ENCODE results near the gene CDH13.

CDH13 gene

GRCh38 chr16:83586036-83586435, 959.3 kb downstream of the CDH13 start:
- Histone ChIP-seq H3K9me3 (ENCODE audit: control insufficient read depth, insufficient read depth, low read depth, low read length) (no peaks in the 10 kb centered on the region), H3K4me1 (ENCODE audit: control insufficient read depth, insufficient read depth, low read length) (no peaks in the 10 kb centered on the region), H3K4me3 (ENCODE audit: low read depth, low read length) (no peak overlapping the region), H3K27ac (ENCODE audit: extremely low read depth, low read depth, low read length) (no peak overlapping the region), H3K36me3 (ENCODE audit: control insufficient read depth in 2 of 2, insufficient read depth in 1 of 2, low read length in 2 of 2) (no peaks in the 10 kb centered on the region)
- ChIA-PET CTCF (no interaction called here), POLR2A (no interaction called here)
- TF ChIP-seq HOXD13 (CRISPR knock-in tag; IDR thresholded peaks at IDR 0.05; ENCODE audit: borderline replicate concordance) = no peak
- TF ChIP-seq ZNF366 (tag by site-specific recombination; conservative IDR thresholded peaks at IDR 0.05) = no peak
- TF ChIP-seq ZNF404 (tag by site-specific recombination; IDR thresholded peaks at IDR 0.05) = no peak
- no peak for TF ChIP-seq WT1 (tag by site-specific recombination; IDR thresholded peaks at IDR 0.05)
- no peak for TF ChIP-seq ZBTB7A (tag by site-specific recombination; IDR thresholded peaks at IDR 0.05; ENCODE audit: low read depth)

- no peak overlapping the region for H3K4me3 ChIP-seq (ENCODE audit: low read depth, low read length)
- no peaks in the 10 kb centered on the region for H3K36me3 ChIP-seq (ENCODE audit: control insufficient read depth in 2 of 2, insufficient read depth in 1 of 2, low read length in 2 of 2)
- H3K27ac ChIP-seq (ENCODE audit: extremely low read depth, low read depth, low read length) = no peak overlapping the region
- POLR2A ChIA-PET = no interaction called here
- TF ChIP-seq REPIN1 (tag by site-specific recombination; IDR thresholded peaks at IDR 0.05; ENCODE audit: low read depth) (no peak), ZNF707 (tag by site-specific recombination; IDR thresholded peaks at IDR 0.05) (no peak), TSHZ1 (tag by site-specific recombination; IDR thresholded peaks at IDR 0.05; ENCODE audit: borderline replicate concordance) (no peak), SCRT2 (tag by site-specific recombination; IDR thresholded peaks at IDR 0.05) (no peak), FEZF1 (tag by site-specific recombination; IDR thresholded peaks at IDR 0.05) (no peak)
- CTCF ChIA-PET = interaction anchor here (0.8 kb wide), 1 partner anchor 18 kb away, joined by 4 read pairs; no protein-coding TSS in a partner anchor
- no peaks in the 10 kb centered on the region for H3K9me3 ChIP-seq (ENCODE audit: control insufficient read depth, insufficient read depth, low read depth, low read length)
- no peaks in the 10 kb centered on the region for H3K4me1 ChIP-seq (ENCODE audit: control insufficient read depth, insufficient read depth, low read length)
Measured at GRCh38 chr16:83586461-83587200, 959.9 kb downstream of the CDH13 start.

- CTCF ChIA-PET = interaction anchor here (0.8 kb wide), 1 partner anchor 17 kb away, joined by 4 read pairs; no protein-coding TSS in a partner anchor
- no peak overlapping the region for H3K27ac ChIP-seq (ENCODE audit: extremely low read depth, low read depth, low read length)
- no peaks in the 10 kb centered on the region for H3K9me3 ChIP-seq (ENCODE audit: control insufficient read depth, insufficient read depth, low read depth, low read length)
- POLR2A ChIA-PET = no interaction called here
- no peak overlapping the region for H3K4me3 ChIP-seq (ENCODE audit: low read depth, low read length)
- H3K36me3 ChIP-seq (ENCODE audit: control insufficient read depth in 2 of 2, insufficient read depth in 1 of 2, low read length in 2 of 2) = no peaks in the 10 kb centered on the region
- H3K4me1 ChIP-seq (ENCODE audit: control insufficient read depth, insufficient read depth, low read length) = no peaks in the 10 kb centered on the region
- TF ChIP-seq ZNF791 (tag by site-specific recombination; IDR thresholded peaks at IDR 0.05) (no peak), ZNF16 (tag by site-specific recombination; IDR thresholded peaks at IDR 0.05; ENCODE audit: low read depth) (no peak), REPIN1 (tag by site-specific recombination; IDR thresholded peaks at IDR 0.05; ENCODE audit: low read depth) (no peak), BCL6B (tag by site-specific recombination; IDR thresholded peaks at IDR 0.05) (no peak), ZEB2 (tag by site-specific recombination; IDR thresholded peaks at IDR 0.05) (no peak), ZNF2 (tag by site-specific recombination; IDR thresholded peaks at IDR 0.05) (no peak), ZNF175 (tag by site-specific recombination; IDR thresholded peaks at IDR 0.05) (no peak), GFI1B (tag by site-specific recombination; IDR thresholded peaks at IDR 0.05) (no peak), MYNN (tag by site-specific recombination; IDR thresholded peaks at IDR 0.05; ENCODE audit: borderline replicate concordance) (no peak), ZNF624 (tag by site-specific recombination; IDR thresholded peaks at IDR 0.05) (no peak), TRIM28 (IDR thresholded peaks at IDR 0.05; ENCODE audit: borderline replicate concordance, low read length) (no peak), KLF10 (tag by site-specific recombination; IDR thresholded peaks at IDR 0.05) (no peak)
Measured at GRCh38 chr16:83587201-83587600, 960.4 kb downstream of the CDH13 start.

All from HEK293 (cell line).